ENCODE data around the gene CAPRIN1. TPM values are rescaled to one million over a fixed set of nuclear protein-coding genes. Genes with fewer than 3 reads are reported as not detected.
A peak's percentile ranks its signal among the peaks of the same experiment; 100 is the strongest.

Gene CAPRIN1
- total and polyA plus RNA-seq, 4 donors: 181 to 279 (median 224) TPM

DNA sequence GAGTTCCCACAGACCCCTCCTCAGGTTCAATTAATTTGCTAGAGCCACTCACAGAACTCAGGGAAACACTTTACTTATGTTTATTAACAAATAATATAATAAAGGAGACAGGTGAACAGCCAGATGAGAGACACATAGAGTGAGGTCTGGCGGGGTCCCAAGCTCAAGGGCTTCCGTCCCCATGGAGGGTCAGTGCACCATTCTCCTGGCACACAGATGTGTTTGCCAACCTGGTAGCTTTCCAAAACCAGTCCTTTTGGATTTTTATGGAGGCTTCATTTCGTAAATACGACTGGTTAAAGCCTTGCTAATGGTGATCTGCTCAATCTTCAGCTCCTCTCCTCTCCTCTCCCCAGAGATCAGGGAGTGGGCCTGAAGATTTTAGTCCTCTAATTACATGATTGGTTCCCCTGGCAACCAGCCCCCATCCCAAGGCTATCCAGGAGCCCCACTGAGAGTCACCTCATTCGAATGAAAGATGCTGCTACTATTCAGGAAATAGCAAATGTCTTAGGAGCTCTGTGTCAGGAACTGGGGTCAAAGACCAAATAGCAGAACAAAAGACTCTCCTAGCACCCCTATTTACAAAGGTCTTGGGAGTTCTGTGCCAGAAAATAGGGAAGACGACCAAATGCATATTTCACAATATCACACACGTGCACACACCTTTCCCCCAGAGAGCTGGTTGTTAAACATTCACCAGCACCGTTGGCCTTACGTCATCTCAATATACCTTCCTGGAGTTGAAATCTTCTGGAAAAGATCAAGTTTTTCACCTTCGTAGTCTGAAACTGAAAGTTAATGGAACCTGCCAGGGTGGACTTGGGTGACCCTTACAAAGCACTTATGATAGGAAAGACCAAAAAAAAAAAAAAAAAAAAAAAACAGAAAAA, 23.8 kb upstream of the CAPRIN1 start:
- H3K4me1 ChIP-seq (ENCODE audit: control insufficient read depth, insufficient read depth, low read length): peaks cover 10% of the 10 kb centered on the region
- no peaks in the 10 kb centered on the region for H3K27me3 ChIP-seq (ENCODE audit: control insufficient read depth, insufficient read depth, low read length)
- WGBS (ENCODE audit: insufficient coverage): 53% methylated on average over 7 of the region's 10 CpGs
- no peaks in the 10 kb centered on the region for H3K36me3 ChIP-seq (ENCODE audit: control insufficient read depth, insufficient read depth, low read length)
- H3K27ac ChIP-seq (ENCODE audit: low read depth, low read length): no peak overlapping the region
- no peak overlapping the region for H3K4me3 ChIP-seq (ENCODE audit: low read depth, low read length)
- H3K9me3 ChIP-seq (ENCODE audit: control insufficient read depth, insufficient read depth, low read length): no peaks in the 10 kb centered on the region
- DNase-seq (ENCODE audit: low read depth in 4 of 6, low spot score in 6 of 6): no peak

DNA sequence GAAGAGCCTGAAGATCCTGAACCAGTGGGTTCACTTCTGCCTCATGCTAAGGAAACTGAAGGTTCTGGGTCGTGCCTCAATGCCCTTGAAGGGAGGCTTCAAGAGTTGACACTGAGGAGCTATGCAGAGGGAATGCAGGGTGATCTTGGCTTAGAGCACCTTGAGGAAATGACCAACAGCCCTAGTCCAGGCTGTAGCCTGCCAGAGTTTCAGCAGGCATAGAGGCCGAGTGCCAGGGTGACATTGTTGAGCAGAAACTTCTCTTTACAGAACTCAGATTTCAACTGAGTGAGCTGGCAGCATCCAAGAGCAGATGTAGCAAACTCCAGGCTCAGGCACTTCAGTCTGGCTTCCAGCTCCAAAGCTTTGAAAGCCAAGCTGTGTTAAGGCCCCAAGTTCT, 23.1 kb upstream of the CAPRIN1 start:
- 40% methylated on average over 2 of the region's 2 CpGs for WGBS (ENCODE audit: insufficient coverage)
- no peak overlapping the region for H3K4me3 ChIP-seq (ENCODE audit: low read depth, low read length)
- no peaks in the 10 kb centered on the region for H3K27me3 ChIP-seq (ENCODE audit: control insufficient read depth, insufficient read depth, low read length)
- H3K36me3 ChIP-seq (ENCODE audit: control insufficient read depth, insufficient read depth, low read length): no peaks in the 10 kb centered on the region
- peak in 3 of 6 donors; percentile 8 to 81 (median 22) for DNase-seq (ENCODE audit: low read depth in 4 of 6, low spot score in 6 of 6)
- peaks cover 10% of the 10 kb centered on the region for H3K4me1 ChIP-seq (ENCODE audit: control insufficient read depth, insufficient read depth, low read length)
- H3K9me3 ChIP-seq (ENCODE audit: control insufficient read depth, insufficient read depth, low read length): no peaks in the 10 kb centered on the region
- no peak overlapping the region for H3K27ac ChIP-seq (ENCODE audit: low read depth, low read length)

DNA sequence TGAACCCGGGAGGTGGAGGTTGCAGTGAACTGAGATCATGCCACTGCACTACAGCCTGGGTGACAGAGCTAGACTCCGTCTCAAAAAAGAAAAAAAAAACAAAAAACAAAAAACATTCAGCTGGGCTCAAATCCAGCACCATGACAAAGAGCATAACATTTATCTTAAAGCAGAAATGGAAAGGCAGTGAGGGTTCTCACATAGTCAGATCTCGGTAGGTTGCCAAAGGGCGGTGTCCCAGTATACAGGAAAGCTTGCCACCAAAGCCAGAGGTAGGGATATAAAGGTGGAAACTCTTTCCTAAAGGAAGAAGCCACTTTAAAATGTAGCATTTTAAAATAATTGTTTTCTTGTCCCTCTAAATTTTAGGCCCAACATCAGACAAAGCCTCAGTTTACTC, 22.4 kb upstream of the CAPRIN1 start:
- no peak overlapping the region for H3K27ac ChIP-seq (ENCODE audit: low read depth, low read length)
- H3K9me3 ChIP-seq (ENCODE audit: control insufficient read depth, insufficient read depth, low read length): no peaks in the 10 kb centered on the region
- no peak overlapping the region for H3K4me3 ChIP-seq (ENCODE audit: low read depth, low read length)
- no peaks in the 10 kb centered on the region for H3K36me3 ChIP-seq (ENCODE audit: control insufficient read depth, insufficient read depth, low read length)
- no peak for DNase-seq (ENCODE audit: low read depth in 4 of 6, low spot score in 6 of 6)
- WGBS (ENCODE audit: insufficient coverage): no CpG with 5 or more reads among the region's 4 CpGs
- H3K27me3 ChIP-seq (ENCODE audit: control insufficient read depth, insufficient read depth, low read length): no peaks in the 10 kb centered on the region
- H3K4me1 ChIP-seq (ENCODE audit: control insufficient read depth, insufficient read depth, low read length): peaks cover 10% of the 10 kb centered on the region

DNA sequence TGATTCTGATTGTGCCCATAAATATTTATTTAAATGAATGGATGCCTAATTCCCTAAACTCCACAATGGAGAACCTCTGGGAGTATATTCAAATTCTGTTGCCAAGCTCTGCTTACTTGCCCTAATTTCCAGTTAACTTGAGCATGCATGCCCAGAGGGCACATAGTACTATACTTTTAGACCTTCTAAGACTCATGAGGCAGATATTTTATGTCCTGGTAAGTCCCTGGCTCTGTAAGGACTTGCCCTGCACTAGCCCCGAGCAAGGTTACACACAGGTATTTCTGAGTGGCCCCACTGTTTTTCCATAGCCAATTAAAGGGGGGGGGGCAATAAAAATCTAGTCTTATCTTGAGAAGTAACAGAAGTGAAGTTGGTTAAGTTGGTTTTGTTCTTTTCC, 21.1 kb upstream of the CAPRIN1 start:
- peak in 1 of 6 donors; percentile 43 for DNase-seq (ENCODE audit: low read depth in 4 of 6, low spot score in 6 of 6)
- WGBS (ENCODE audit: insufficient coverage): no CpG with 5 or more reads among the region's 1 CpG
- H3K27me3 ChIP-seq (ENCODE audit: control insufficient read depth, insufficient read depth, low read length): no peaks in the 10 kb centered on the region
- H3K4me3 ChIP-seq (ENCODE audit: low read depth, low read length): no peak overlapping the region
- no peak overlapping the region for H3K27ac ChIP-seq (ENCODE audit: low read depth, low read length)
- H3K4me1 ChIP-seq (ENCODE audit: control insufficient read depth, insufficient read depth, low read length): peaks cover 10% of the 10 kb centered on the region
- H3K9me3 ChIP-seq (ENCODE audit: control insufficient read depth, insufficient read depth, low read length): no peaks in the 10 kb centered on the region
- H3K36me3 ChIP-seq (ENCODE audit: control insufficient read depth, insufficient read depth, low read length): no peaks in the 10 kb centered on the region

- H3K27me3 ChIP-seq (ENCODE audit: control insufficient read depth, insufficient read depth, low read length): no peaks in the 10 kb centered on the region
- H3K4me3 ChIP-seq (ENCODE audit: low read depth, low read length): no peak overlapping the region
- no CpG with 5 or more reads among the region's 2 CpGs for WGBS (ENCODE audit: insufficient coverage)
- no peak overlapping the region for H3K27ac ChIP-seq (ENCODE audit: low read depth, low read length)
- no peak for DNase-seq (ENCODE audit: low read depth in 4 of 6, low spot score in 6 of 6)
- no peaks in the 10 kb centered on the region for H3K36me3 ChIP-seq (ENCODE audit: control insufficient read depth, insufficient read depth, low read length)
- peaks cover 10% of the 10 kb centered on the region for H3K4me1 ChIP-seq (ENCODE audit: control insufficient read depth, insufficient read depth, low read length)
- no peaks in the 10 kb centered on the region for H3K9me3 ChIP-seq (ENCODE audit: control insufficient read depth, insufficient read depth, low read length)
These were observed 18.1 kb upstream of the CAPRIN1 start for GRCh38 chr11:34033399-34033798.

DNA sequence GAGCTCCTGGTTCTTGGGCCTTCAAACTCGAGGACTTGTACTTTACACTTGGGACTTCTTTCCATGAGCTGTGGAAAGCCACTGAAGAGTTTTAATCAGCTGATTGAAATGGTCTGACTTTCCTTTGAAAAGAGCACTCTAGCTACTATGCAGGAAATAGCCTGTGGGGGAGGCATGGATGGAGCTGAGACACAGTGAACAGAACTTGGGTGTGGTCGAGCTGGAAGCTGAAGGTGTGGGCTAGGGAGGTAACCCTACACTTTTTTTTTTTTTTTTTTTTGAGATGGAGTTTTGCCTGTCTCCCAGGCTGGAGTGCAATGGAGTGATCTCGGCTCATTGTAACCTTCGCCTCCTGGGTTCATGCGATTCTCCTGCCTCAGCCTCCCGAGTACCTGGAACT, 17.5 kb upstream of the CAPRIN1 start:
- no peak overlapping the region for H3K27ac ChIP-seq (ENCODE audit: low read depth, low read length)
- H3K9me3 ChIP-seq (ENCODE audit: control insufficient read depth, insufficient read depth, low read length): no peaks in the 10 kb centered on the region
- H3K36me3 ChIP-seq (ENCODE audit: control insufficient read depth, insufficient read depth, low read length): no peaks in the 10 kb centered on the region
- no peak overlapping the region for H3K4me3 ChIP-seq (ENCODE audit: low read depth, low read length)
- WGBS (ENCODE audit: insufficient coverage): 88% methylated on average over 4 of the region's 6 CpGs
- DNase-seq (ENCODE audit: low read depth in 4 of 6, low spot score in 6 of 6): no peak
- peaks cover 10% of the 10 kb centered on the region for H3K4me1 ChIP-seq (ENCODE audit: control insufficient read depth, insufficient read depth, low read length)
- no peaks in the 10 kb centered on the region for H3K27me3 ChIP-seq (ENCODE audit: control insufficient read depth, insufficient read depth, low read length)

GRCh38 chr11:34036456-34036855, 15.1 kb upstream of the CAPRIN1 start:
- no peaks in the 10 kb centered on the region for H3K36me3 ChIP-seq (ENCODE audit: control insufficient read depth, insufficient read depth, low read length)
- no peak overlapping the region for H3K4me3 ChIP-seq (ENCODE audit: low read depth, low read length)
- H3K27ac ChIP-seq (ENCODE audit: low read depth, low read length): no peak overlapping the region
- H3K27me3 ChIP-seq (ENCODE audit: control insufficient read depth, insufficient read depth, low read length): no peaks in the 10 kb centered on the region
- H3K9me3 ChIP-seq (ENCODE audit: control insufficient read depth, insufficient read depth, low read length): no peaks in the 10 kb centered on the region
- no peak for DNase-seq (ENCODE audit: low read depth in 4 of 6, low spot score in 6 of 6)
- H3K4me1 ChIP-seq (ENCODE audit: control insufficient read depth, insufficient read depth, low read length): no peaks in the 10 kb centered on the region
- WGBS (ENCODE audit: insufficient coverage): no CpG with 5 or more reads among the region's 1 CpG

- Histone ChIP-seq H3K27me3 (ENCODE audit: control insufficient read depth, insufficient read depth, low read length) (no peaks in the 10 kb centered on the region), H3K36me3 (ENCODE audit: control insufficient read depth, insufficient read depth, low read length) (no peaks in the 10 kb centered on the region), H3K27ac (ENCODE audit: low read depth, low read length) (no peak overlapping the region), H3K9me3 (ENCODE audit: control insufficient read depth, insufficient read depth, low read length) (no peaks in the 10 kb centered on the region), H3K4me3 (ENCODE audit: low read depth, low read length) (no peak overlapping the region), H3K4me1 (ENCODE audit: control insufficient read depth, insufficient read depth, low read length) (no peaks in the 10 kb centered on the region)
- DNase-seq (ENCODE audit: low read depth in 4 of 6, low spot score in 6 of 6): peak in 1 of 6 donors; percentile 12
- WGBS (ENCODE audit: insufficient coverage): no CpG with 5 or more reads among the region's 2 CpGs
These were observed 14.5 kb upstream of the CAPRIN1 start for GRCh38 chr11:34037016-34037415.

GRCh38 chr11:34040571-34040970, 11.0 kb upstream of the CAPRIN1 start:
- 100% methylated on average over 4 of the region's 11 CpGs for WGBS (ENCODE audit: insufficient coverage)
- Histone ChIP-seq H3K9me3 (ENCODE audit: control insufficient read depth, insufficient read depth, low read length) (no peaks in the 10 kb centered on the region), H3K4me3 (ENCODE audit: low read depth, low read length) (no peak overlapping the region), H3K27ac (ENCODE audit: low read depth, low read length) (no peak overlapping the region), H3K27me3 (ENCODE audit: control insufficient read depth, insufficient read depth, low read length) (peaks cover 3% of the 10 kb centered on the region), H3K36me3 (ENCODE audit: control insufficient read depth, insufficient read depth, low read length) (no peaks in the 10 kb centered on the region), H3K4me1 (ENCODE audit: control insufficient read depth, insufficient read depth, low read length) (no peaks in the 10 kb centered on the region)
- DNase-seq (ENCODE audit: low read depth in 4 of 6, low spot score in 6 of 6): no peak
